GM10266 (cell line): ENCODE data around the gene MPPED2.

Source experiments
- DNase-seq: peaks from one replicate; pipeline ENCODE4 v3.0.0; 2012; ENCODE audit errors: extremely low spot score
- TF ChIP-seq, protein P1 (sequence below): IDR thresholded peaks from 2 replicates; pipeline ENCODE4 v1.5.1; 2012; ENCODE audit warnings: mild to moderate bottlenecking, low read depth; ENCODE audit not compliant: control insufficient read depth, insufficient read depth; ENCODE audit errors: missing control alignments

The MPPED2 gene

GRCh38 chr11:30605036-30605605, 19.0 kb upstream of the MPPED2 start:
- TF ChIP-seq, protein P1, sequence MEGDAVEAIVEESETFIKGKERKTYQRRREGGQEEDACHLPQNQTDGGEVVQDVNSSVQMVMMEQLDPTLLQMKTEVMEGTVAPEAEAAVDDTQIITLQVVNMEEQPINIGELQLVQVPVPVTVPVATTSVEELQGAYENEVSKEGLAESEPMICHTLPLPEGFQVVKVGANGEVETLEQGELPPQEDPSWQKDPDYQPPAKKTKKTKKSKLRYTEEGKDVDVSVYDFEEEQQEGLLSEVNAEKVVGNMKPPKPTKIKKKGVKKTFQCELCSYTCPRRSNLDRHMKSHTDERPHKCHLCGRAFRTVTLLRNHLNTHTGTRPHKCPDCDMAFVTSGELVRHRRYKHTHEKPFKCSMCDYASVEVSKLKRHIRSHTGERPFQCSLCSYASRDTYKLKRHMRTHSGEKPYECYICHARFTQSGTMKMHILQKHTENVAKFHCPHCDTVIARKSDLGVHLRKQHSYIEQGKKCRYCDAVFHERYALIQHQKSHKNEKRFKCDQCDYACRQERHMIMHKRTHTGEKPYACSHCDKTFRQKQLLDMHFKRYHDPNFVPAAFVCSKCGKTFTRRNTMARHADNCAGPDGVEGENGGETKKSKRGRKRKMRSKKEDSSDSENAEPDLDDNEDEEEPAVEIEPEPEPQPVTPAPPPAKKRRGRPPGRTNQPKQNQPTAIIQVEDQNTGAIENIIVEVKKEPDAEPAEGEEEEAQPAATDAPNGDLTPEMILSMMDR = no peak
- DNase-seq = no peak

DNA sequence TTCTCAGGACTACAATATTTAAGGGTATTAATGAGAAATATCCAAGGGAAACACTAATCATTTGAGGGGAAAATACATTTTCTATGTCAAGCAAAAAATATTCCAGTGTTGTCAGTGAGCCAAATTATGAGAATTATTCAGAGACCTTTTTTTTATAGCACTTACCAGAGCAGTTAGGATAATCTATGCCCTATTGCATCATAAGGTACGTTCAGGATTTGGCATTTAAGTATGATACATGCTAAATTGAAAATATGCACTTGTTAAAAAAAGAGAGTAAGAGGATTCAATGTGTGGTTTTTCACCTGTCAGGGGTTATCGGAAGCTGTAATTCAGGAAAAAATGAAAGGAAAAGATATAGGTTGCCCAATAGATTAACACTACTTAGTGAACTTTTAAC, 17.2 kb upstream of the MPPED2 start:
- no peak for DNase-seq
- TF ChIP-seq, protein P1 = no peak

GRCh38 chr11:30596832-30597231, 10.7 kb upstream of the MPPED2 start:
- TF ChIP-seq, protein P1 = no peak
- DNase-seq = no peak

DNA sequence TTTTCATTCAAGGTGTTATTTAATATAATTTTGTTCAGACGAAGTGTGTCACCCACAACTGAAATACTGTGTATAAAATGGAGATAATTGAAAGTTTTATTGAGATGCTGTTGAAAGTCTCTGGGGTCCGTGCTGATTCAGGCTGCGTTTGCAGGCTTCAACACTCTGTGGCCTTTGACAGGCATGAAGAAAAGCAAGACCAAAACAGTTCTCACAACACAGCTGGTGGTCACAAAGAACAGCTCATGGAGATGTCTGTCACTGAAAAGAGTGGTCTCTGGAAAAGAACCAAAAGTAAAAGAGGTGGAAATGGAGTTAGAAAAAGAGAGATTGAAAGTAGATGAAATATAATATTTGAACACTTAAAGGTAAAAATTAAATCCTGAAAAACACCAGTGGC, 9.8 kb upstream of the MPPED2 start:
- TF ChIP-seq, protein P1 = no peak
- no peak for DNase-seq

GRCh38 chr11:30594646-30595411, 8.7 kb upstream of the MPPED2 start:
- TF ChIP-seq, protein P1 = no peak
- DNase-seq = no peak

GRCh38 chr11:30587269-30587812, 1.2 kb upstream of the MPPED2 start:
- peak; percentile 11 for DNase-seq
- TF ChIP-seq, protein P1 = no peak

DNA sequence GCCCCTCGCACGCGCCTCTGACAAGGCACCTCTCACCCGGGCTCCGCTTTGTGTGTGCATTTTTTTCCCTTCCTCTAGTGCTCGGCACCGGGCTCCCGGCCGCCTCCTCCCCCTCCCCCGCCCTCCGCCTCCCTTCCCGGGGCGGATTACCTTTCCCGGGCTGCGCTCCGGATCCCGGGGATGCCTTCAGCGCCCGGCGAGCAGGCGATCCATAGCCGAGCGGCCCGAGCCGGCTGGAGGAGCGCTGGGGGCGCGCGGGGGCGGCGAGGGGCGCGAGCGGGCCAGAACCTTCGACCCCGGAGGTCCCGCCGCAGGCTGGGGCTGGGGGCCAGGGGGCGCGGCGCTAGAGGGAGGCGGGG, 282 bp downstream of the MPPED2 start:
- no peak for DNase-seq
- TF ChIP-seq, protein P1 = no peak
